NCI-H748 (cell line): ENCODE results near the gene LMF2.
"Not testable (repeated sequence)": the region's sequence is repeated elsewhere in the genome, so short reads cannot be mapped to it uniquely, and the experiment has no call there.

ENCODE experiments used
- DNase-seq: peaks from one replicate; lab custom pipeline; 2025; ENCODE audit not compliant: unreplicated experiment; lab: John Stamatoyannopoulos, UW

Gene LMF2

DNA sequence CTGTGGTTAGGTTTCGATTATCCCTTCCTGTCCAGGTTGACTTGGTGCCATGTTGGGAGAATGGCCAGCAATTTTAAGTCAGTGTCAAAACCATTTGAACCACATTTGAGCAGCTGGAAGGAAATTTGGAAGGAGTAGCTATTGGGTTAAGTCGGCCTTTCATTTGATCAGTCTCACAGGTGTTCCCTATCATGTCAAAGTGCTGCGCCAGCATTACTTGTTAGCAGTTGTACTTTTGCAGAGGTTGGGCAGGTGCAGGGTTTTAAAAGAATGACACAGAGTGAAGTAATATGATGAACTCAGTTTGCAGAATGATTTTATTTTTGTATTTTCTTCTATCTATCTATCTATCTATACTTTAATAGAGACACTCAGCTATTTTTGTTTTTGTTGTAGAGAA, 28.7 kb upstream of the LMF2 start:
- DNase-seq, result no peak

DNA sequence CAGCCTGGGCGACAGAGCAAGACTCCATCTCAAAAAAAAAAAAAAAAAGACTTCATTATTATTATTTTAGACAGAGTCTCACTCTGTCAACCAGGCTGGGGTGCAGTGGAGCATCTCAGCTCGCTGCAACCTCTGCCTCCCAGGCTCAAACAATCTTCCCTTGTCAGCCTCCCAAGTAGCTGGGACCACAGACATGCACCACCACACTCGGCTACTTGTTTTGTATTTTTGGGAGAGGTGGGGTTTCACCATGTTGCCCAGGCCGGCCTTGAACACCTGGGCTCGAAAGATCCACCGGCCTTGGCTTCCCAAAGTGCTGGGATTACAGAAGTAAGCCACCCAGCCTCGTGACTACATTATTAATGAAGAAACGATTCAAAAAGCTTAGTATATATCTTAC, 27.6 kb upstream of the LMF2 start:
- DNase-seq, result no peak

DNA sequence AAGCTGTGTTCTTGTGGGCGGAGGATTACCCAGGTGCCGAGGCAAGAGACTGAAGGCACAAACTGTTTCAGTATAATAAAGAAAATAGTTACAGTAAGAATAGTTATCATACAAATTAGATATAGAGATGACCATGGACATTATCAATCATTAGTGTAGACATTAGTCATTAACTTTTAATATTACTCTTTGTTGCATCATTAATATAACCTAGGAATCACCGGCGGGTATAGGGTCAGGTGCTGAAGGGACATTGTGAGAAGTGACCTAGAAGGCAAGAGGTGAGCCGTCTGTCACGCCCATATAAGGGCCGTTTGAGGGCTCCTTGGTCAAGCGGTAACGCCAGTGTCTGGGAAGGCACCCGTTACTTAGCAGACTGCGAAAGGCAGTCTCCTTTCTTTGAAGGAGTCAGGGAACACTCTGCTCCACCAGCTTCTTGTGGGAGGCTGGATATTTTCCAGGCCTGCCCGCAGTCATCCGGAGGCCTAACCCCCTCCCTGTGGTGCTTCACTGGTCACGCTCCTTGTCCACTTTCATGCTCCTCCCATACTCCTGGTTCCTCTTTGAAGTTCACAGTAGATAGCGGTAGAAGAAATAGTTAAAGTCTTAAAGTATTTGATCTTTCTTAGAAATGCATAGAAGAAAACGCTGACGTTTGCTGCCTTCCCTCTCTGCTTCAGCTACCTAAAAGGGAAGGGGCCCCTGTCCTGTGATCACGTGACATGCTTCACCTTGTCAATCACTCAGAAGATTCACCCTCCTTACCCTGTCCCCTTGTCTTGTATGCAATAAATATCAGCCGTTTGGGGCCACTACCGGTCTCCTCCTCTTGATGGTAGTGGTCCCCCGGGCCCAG, 26.6 kb upstream of the LMF2 start:
- not testable (repeated sequence) for DNase-seq

DNA sequence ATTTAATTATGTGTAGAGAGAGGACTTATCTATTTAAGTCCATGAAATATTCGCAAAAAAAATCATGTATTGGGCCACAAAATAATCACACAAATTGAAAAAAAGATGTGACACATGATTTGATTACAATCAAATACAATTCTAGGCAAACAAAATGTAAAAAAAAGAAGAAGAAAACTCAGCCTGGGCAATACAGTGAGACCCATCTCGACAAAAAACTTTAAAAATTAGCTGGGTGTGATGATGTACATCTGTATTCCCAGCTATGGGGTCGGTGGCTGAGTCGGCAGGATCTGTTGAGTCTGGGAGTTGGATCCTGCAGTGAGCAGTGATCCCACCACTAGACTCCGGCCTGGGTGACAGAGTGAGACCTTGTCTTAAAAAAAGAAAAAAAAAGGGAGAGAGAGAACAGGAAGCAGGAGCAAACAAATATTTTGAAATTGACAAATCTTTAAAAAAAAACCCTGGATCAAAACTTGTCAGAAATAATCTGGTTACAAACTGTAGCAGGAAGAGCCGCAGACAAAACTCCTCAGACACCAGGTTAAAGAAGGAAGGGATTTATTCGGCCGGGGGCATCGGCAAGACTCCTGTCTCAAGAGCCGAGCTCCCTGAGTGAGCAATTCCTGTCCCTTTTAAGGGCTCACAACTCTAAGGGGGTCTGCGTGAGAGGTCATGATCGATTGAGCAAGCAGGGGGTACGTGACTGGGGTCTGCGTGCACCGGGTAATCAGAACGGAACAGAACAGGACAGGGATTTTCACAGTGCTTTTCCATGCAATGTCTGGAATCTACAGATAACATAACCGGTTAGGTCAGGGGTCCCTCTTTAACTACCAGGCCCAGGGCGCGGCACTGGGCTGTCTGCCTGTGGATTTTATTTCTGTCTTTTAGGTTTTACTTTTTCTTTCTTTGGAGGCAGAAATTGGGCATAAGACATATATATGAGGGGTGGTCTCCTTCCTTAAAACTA, 25.6 kb upstream of the LMF2 start:
- no peak for DNase-seq

DNA sequence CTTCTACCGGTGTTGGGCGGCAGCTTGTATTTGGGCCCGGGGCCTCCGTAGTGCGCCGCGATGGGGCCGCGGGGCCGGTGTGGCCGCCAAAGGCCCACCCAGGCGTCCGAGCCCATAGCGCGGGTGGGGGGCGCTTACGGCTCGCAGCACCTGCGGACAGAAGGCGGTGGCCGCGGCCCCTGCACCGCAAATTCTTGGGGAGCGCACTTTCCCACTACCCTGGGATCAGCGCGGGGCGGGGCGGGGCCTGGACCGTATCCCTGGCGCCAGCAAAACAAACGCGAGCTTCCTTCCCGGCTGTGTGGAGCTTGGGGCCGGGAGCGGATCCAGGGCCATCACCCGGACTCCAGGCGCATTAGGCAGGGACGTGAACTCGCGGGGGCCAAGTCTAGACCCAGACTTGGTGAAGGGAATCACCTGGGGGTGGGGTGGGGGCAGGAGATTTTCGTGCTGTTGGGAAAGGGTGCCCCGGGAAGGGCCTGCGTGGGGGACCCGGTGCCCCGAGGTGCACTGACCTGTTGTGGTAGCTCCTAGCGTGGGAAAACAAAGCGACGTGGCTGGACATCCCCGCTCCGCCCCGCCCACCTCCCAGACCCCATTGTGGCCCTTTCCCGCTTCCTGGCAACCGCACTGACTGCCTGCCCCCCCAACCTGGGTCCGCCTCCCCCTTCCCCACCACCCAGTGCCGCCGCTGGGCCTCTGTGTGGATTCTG, 24.6 kb upstream of the LMF2 start:
- peak; percentile 62 for DNase-seq

DNA sequence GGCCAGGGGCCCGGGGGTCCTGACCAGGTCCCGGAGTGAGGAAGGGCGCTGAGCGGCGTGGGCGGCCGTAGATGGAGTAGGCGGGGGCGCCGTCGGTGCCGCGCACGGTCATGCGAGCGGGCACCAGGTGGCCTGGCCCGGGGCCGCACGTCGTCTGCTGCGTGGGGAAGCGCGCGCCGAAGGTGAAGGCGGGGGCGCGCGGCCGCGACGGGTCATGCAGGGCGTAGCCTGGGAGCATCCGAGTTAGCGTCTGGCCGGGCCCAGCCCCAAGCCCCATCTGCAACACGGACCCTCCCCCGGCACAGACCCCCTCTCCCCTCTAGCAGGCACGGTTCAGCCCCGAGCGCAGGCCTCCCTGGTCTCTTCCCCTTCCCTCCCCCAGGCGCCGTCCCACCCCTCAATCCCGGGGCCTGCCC, 24.1 kb upstream of the LMF2 start:
- DNase-seq, result peak; percentile 59

DNA sequence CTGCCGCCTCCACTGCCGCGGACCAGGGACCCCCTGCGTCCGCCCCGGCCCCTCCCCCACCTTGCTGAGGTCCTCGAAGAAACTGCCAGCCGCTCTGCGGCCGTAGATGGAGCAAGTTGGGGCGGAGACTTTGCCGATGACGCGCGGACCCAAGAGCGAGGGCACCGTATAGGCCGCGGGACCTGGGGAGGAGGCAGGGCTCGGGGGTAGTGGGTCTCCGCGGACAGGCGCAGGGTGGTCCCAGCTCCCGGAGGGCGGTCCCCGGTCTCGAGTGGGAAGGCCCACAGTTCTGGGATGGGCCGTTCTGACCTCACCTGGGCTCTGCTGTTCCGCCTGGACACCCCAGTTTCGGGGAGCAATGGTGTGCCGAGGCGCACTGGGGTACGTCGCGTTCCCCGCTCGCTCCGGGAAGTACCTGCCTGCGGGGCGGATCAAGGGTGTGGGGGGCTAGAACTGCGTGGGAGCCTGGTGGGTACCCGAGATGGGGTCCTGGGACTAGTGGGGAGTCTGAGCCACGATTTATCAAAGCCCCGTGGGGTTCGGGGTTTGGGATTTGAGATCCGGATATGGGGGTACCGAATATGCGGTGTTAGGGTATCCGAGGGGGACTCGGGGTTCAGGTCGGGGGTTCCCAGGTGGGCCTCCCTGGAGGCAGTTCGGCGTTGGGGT, 23.5 kb upstream of the LMF2 start:
- peak; percentile 80 for DNase-seq

DNA sequence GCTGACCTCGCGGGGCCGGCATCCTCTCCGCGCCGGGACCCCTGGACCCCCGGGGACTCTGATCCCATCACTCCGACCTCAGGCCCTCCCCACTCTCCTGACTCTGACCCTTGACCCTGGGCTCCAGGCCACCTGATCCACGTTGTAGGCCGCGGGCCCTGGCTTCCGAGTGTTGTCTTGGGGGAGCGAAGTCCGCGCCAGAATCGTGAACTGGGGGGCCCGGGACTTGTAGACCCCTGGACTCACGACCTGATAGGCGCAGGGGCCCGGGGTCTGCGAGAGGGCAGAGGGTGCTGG, 23.0 kb upstream of the LMF2 start:
- DNase-seq, result no peak

DNA sequence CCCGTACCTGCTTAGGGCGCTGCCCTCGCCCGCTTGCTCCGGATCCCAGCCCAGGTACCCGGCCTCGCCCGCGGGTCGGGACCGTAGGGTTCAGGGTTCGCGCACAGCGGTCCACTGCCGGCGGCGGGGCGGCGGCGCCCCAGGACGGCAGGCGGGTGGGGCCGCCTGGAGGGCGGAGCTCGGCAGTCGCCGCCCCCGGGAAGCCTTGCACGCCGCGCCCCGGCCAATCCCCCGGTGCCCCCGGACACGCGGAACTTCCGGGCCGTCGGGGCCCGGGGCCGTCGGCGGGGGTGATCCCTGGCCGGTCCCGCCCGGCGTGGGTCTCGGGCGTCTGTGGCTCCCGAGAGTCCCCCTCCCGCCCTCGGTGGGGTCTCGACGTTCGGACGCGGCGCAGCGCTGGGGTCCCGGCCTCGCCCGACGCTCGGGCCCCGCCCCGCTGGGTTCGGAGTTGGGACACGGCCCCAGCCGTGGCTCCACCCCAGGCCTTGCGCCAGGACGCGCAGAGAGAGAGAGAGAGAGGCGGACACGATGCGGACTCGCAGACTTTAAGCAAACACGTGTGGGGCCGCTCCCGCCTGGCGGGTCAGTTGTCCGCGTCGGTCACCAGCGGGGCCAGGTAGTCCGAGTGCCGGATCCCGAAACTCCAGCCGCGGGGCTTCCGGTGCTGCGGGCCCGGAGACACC, 22.5 kb upstream of the LMF2 start, which contains the start of gene TYMP:
TSS of gene TYMP (minus strand) at position 116 of the 683 bp plus-strand sequence. CDS start 303 bp downstream, outside the sequence.
- peak; percentile 47 for DNase-seq

DNA sequence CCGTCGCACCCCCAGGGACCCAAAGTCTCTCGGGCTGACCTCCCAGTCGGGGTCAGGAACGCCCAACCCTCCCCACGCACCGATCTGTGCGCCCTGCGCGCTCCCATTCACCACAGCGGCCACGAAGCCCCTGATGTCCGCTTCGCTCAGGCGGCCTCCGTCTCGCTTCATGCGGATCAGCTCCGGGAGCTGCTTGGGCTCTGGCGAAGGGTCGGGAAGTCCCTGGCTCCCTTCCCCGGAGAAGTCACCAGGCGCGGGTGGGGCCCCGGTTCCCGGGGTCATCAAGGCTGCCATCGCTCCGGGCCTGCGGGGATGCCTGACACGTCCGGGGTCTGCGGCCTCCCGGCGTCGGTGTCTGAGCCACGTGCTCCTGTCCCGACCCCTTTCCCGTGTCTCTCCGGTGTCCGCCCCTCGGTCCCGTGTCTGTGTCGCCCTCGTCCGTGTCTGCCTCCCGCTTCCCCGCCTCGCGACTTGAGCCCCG, 22.0 kb upstream of the LMF2 start:
- peak; percentile 33 for DNase-seq

DNA sequence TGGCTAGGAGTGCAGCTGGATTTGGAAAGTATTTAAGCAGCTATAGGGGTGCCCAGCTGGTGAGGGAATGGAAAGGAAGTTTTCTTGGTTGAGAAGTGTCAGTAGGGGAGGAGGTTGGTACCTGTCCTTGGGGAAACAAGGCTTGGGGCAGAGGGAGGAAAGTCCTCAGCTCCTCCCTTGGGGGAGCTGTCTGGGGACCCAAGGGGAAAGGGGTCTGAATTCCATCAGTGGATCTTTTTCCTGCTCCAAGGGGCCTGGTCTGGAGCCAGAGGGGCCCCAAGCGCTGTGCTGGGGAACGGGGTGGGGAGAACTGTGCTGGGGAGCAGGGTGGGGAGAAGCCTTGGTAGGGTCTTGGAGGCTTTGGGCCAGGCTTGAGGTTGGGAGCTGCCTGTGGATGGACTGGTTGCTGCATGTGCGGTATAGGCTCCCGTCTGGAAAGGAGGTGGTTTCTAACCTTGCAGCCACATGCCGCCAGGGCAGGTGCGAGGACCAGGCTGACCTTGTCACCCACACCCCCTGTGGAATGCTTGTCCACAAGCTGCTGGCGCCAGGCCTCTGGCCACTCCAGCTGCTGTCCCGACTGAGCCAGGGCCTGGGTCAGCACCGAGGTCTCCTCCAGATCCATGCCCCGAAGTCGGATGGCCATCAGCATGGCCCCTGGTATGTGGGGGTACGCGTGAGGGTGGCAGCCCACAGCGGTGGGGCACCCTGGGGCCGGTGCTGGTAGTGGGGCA, 21.3 kb upstream of the LMF2 start:
- DNase-seq, result peak; percentile 24

DNA sequence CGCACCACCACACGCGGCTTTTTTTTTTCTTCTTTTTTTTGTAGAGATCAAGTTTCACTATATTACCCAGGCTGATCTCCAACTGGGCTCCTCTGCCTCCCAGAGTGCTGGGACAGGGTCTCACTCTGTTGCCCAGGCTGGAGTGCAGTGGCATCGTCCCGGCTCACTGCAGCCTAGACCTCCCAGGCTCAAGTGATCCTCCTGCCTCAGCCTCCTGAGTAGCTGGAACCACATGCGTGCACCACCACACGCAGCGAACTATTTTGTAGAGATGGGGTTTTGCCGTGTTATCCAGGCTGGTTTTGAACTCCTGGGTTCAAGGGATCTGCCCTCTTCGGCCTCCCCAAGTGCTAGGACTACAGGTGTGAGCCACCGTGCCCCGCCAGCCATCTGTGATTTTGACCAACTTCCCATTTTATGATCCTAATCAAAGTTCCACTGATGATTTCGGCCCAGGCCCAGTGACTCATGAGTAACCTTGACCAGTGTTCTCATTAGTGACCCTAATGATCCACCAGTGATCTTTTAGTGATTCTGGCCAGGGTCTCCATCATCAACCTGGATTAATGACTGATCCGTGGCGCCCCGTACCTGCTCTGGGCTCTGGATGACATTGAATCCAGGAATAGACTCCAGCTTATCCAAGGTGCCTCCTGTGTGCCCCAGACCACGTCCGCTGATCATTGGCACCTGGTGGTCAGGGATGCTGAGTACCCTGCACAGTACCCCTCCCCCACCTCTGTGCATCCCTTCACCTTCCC, 20.6 kb upstream of the LMF2 start:
- DNase-seq, result no peak

DNA sequence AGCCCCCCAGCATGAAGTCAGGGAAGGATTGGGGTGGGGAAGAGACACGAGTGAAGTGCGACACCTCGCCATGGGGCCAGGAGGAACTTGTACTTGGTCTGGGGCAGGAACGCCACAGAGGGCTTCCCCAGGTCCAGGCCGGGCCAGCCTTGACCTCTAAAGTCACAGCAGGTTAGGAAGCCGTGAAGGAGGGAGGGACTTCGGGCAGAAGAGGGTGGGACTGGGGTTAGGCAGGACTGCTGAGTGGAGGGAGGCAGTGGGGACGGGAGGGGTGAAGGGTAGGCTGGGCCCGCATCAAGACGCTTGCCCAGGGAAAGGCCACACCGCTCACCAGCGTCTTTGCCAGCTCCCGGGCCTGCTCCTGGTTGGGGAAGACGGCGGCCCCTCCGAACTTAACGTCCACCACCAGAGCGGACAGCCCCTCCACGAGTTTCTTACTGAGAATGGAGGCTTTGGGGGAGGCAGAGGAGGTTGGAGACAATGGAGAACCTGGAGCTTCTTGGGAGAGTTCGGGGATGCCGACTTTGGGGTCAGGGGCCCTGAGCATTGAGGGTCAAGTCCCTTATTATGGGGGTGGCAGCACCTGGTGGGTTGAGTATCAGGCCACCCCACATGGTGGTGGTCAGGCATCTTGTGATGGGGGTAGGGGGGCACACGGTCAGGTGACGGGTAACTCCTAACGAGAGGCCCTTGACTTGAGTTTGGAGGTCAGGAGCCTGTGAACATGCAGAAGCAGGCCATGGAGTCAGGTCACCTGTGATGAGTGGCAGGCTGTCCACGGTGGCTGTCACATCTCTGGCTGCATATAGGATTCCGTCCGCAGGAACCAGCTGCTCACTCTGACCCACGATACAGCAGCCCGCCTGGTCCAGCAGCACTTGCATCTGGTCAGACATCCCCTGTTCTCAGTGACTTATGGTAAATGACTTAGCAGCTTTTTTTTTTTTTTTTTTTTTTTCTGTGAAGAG, 19.6 kb upstream of the LMF2 start:
- DNase-seq, result peak; percentile 52

DNA sequence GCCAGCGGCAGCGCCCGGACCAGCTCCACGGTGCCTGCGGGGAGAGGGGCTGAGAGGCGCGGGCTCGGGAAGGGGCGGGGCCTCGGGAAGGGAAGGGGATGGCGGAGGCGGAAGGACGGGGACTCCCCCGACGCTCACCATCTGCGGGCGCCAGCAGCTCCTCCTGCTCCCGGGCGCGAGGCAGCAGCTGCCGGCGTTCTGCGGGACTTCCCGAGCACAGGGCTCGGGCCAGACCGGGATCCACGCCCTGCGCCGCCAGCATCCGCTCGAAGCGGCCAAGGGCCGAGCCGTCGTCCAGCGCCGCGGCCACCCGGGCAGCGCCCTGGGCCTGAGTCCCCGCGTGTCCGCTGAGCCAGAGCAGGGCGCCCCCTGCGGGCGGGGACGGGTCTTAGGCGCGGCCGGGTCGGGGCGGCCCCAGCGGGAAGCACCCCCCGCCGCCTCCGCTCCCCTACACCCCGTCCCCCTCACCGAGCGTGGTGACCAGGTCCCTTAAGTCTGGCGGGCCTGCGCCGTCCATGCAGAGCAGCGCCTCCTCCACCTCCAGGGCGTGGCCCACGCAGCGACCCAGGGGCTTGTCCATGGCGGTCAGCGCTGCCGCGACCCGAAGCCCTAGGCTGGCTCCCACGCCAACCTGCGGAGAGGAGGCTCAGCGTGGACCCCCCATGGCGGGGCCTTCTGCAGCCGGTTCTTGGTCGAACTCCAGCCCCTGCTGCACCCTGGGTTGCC, 18.8 kb upstream of the LMF2 start:
- DNase-seq, result peak; percentile 83

DNA sequence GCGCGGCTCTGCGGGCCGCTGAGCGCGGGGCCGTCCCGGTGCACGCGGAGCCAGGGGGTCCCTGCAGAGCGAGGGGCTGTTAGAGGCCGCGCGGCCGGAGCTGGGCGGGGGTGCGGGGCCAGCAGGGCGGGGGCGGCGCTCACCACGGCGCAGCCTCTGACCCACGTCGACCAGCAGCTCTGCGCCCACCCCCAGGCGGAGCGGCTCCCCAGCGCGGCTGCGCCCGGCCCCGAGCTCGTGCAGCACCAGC, 18.3 kb upstream of the LMF2 start:
- no peak for DNase-seq

DNA sequence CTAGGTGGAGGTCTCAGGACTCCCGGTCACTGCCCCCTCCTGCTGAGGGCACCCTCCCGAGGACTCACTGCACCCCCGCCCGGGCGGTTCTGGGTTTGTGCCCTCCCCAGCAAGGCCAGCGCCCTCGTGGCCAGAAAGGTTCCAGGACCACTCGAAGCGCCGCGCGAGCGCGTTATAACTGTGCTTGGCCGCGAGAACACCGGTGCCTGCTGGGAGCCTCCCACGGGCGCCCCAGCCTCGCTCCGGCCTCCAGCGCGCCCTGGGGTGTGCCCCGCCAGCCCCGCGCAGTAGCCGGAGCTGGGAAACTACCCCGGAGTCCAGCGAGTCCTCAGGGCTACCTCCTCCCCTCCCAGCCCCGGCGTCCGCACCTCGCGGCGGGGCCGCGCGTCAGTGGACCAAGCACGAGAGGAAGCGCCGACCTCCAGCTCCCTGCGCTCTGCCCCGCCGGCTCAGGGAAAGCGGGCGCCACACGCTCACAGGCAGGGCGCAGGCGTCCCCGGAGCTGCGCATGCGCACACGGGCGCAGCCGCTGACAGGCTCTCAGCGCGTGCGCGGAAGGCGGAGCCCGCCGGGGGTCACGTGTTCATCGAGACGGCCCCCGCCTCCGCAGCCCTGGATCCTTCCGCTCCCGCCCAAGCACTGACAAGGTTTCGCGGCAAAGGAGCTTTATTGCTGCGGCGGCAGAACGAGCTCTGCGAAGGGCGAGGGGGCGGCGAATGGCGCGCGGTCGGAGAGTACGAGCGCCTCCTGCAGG, 17.8 kb upstream of the LMF2 start, which contains the start of gene SCO2:
TSS of gene SCO2 (minus strand) at position 495 of the 754 bp plus-strand sequence. CDS start 1,187 bp downstream, outside the sequence.
- DNase-seq, result peak; percentile 97
